Sciatic nerve (tissue), 2 donors: Measurements from ENCODE around the gene SFT2D1. TPM values are rescaled to one million over a fixed set of nuclear protein-coding genes. Genes with fewer than 3 reads are reported as not detected.

Experiments used
- ATAC-seq: fragments of 200-7000 bp; cut with Tn5 transposase; one replicate; pipeline ENCODE4 v1.9.1; 2020; ENCODE audit warnings: mild to moderate bottlenecking, moderate library complexity
- DNase-seq: peaks from one replicate; pipeline ENCODE4 v3.0.0-alpha.2; 2020; ENCODE audit warnings: low spot score
- intact Hi-C: fragments of 100-400 bp; cut with DNase I; formaldehyde crosslinking; loops from one replicate; pipeline ENCODE4 v1.14.2; 2022
- total RNA-seq: library from RNA; stranded (reverse); fragmentation: NEBNext Ultra II Directional; extraction: Animal tissue kit (Norgen Biotek cat#: 25700); gene quantifications from one replicate; pipeline ENCODE4 v1.2.1, GENCODE V29; 2021
- donor health status: DM: no; HTN: no; CAD: no.
- donor health status: DM: no; HTN: no; CAD: no.

SFT2D1 gene
- total RNA-seq, 1 donor from 2014 or later, result 46.1 TPM

- ATAC-seq (no peak), DNase-seq (no peak)
- intact Hi-C loops, result no loop called here
These were observed 52.9 kb downstream of the SFT2D1 start for GRCh38 chr6:166289207-166290060.

- intact Hi-C loops, result no loop called here
- ATAC-seq, result no peak
These were observed 55.5 kb downstream of the SFT2D1 start for GRCh38 chr6:166286839-166287271.

GRCh38 chr6:166285233-166285632 is 57.1 kb downstream of the SFT2D1 start:
- no peak for DNase-seq
- ATAC-seq, result no peak
- intact Hi-C loops, result no loop called here

More at GRCh38 chr6:166286839-166287271, 55.5 kb downstream of the SFT2D1 start:
- DNase-seq, result no peak

- DNase-seq (no peak), ATAC-seq (no peak)
- intact Hi-C loops, result no loop called here
These were observed 57.7 kb downstream of the SFT2D1 start for GRCh38 chr6:166284640-166285039.

GRCh38 chr6:166282394-166283032 is 59.8 kb downstream of the SFT2D1 start:
- ATAC-seq, result no peak
- intact Hi-C loops, result no loop called here
- no peak for DNase-seq

- intact Hi-C loops, result no loop called here
- ATAC-seq (no peak), DNase-seq (no peak)
These were observed 61.2 kb downstream of the SFT2D1 start for GRCh38 chr6:166281104-166281503.

- intact Hi-C loops, result loop anchor here (5.0 kb wide), 1 partner anchor 123 kb away; no protein-coding TSS in a partner anchor
- ATAC-seq, result no peak
- DNase-seq, result no peak
These were observed 63.0 kb downstream of the SFT2D1 start for GRCh38 chr6:166279393-166279679.

GRCh38 chr6:166278579-166279392 is 63.6 kb downstream of the SFT2D1 start:
- intact Hi-C loops, result loop anchor here (5.0 kb wide), 1 partner anchor 124 kb away; no protein-coding TSS in a partner anchor
- no peak for ATAC-seq
- DNase-seq, result no peak

GRCh38 chr6:166277892-166278578 is 64.3 kb downstream of the SFT2D1 start:
- intact Hi-C loops, result loop anchor here (5.0 kb wide), 1 partner anchor 124 kb away; no protein-coding TSS in a partner anchor
- ATAC-seq, result no peak
- no peak for DNase-seq

GRCh38 chr6:166277018-166277417 is 65.3 kb downstream of the SFT2D1 start:
- intact Hi-C loops, result loop anchor here (5.0 kb wide), 1 partner anchor 125 kb away; no protein-coding TSS in a partner anchor
- ATAC-seq (peak; percentile 50), DNase-seq (no peak)

GRCh38 chr6:166275714-166276166 is 66.6 kb downstream of the SFT2D1 start:
- DNase-seq (peak; percentile 81), ATAC-seq (peak; percentile 79)
- intact Hi-C loops, result loop anchor here (5.0 kb wide), 1 partner anchor 127 kb away; no protein-coding TSS in a partner anchor

- intact Hi-C loops, result loop anchor here (5.0 kb wide), 1 partner anchor 127 kb away; no protein-coding TSS in a partner anchor
- no peak for ATAC-seq
- DNase-seq, result no peak
These were observed 67.5 kb downstream of the SFT2D1 start for GRCh38 chr6:166274739-166275370.

GRCh38 chr6:166274163-166274562 is 68.2 kb downstream of the SFT2D1 start:
- DNase-seq (no peak), ATAC-seq (no peak)
- intact Hi-C loops, result no loop called here

GRCh38 chr6:166271376-166271765 is 71.0 kb downstream of the SFT2D1 start:
- ATAC-seq (no peak), DNase-seq (no peak)
- intact Hi-C loops, result no loop called here

- DNase-seq (no peak), ATAC-seq (no peak)
- intact Hi-C loops, result no loop called here
These were observed 71.5 kb downstream of the SFT2D1 start for GRCh38 chr6:166270706-166271375.
